K562 (cell line): Measurements from ENCODE around the gene ARID3A. TPM values are rescaled to one million over a fixed set of nuclear protein-coding genes. Genes with fewer than 3 reads are reported as not detected.

Source experiments
- CBX1 ChIP-seq: sonication (generic); IDR thresholded peaks from 2 replicates; pipeline ENCODE4 v1.6.1; 2016; ENCODE audit warnings: antibody characterized with exemption, low read depth, mild to moderate bottlenecking
- HCFC1 ChIP-seq: IDR thresholded peaks from 2 replicates; pipeline ENCODE4 v1.6.1; 2012; ENCODE audit warnings: low read depth, low read length, improper control_type of control experiment
- KLF1 ChIP-seq: fragments of 450-650 bp; IDR thresholded peaks from 2 replicates; pipeline ENCODE4 v1.6.1; 2016; ENCODE audit warnings: missing genetic modification characterization, missing compliant biosample characterization
- NONO ChIP-seq, 2 experiments: fragments of 200-400 bp in 1 of 2; fragments of 450-650 bp in 1 of 2; formaldehyde crosslinking in 1 of 2; IDR thresholded peaks; 2 replicates each; pipeline ENCODE4 v1.6.1; 2017; ENCODE audit warnings: low read depth in 2 of 2, mild to moderate bottlenecking in 2 of 2, moderate library complexity in 2 of 2, low read length in 1 of 2
- PML ChIP-seq: IDR thresholded peaks from 2 replicates; pipeline ENCODE4 v1.6.1; 2012; ENCODE audit warnings: low read length, inconsistent platforms
- SMAD2 ChIP-seq: fragments of 150-350 bp; IDR thresholded peaks from 2 replicates; pipeline ENCODE4 v1.6.1; 2014; ENCODE audit warnings: low read depth, mild to moderate bottlenecking, low read length
- TAF7 ChIP-seq: fragments of 450-650 bp; IDR thresholded peaks from 2 replicates; pipeline ENCODE4 v1.6.1; 2016; ENCODE audit warnings: missing genetic modification characterization, missing compliant biosample characterization
- U2AF2 ChIP-seq: fragments of 200-400 bp; formaldehyde crosslinking; optimal IDR thresholded peaks from 2 replicates; pipeline ENCODE3; 2017; ENCODE audit warnings: low read depth, mild to moderate bottlenecking, low read length
- ZNF140 ChIP-seq: fragments of 250-450 bp; sonication (Bioruptor Pico); IDR thresholded peaks from 2 replicates; pipeline ENCODE4 v1.8.0; 2021; ENCODE audit warnings: moderate library complexity, mild to moderate bottlenecking, inconsistent platforms
- ZNF23 ChIP-seq: fragments of 250-450 bp; sonication (Bioruptor Pico); IDR thresholded peaks from 2 replicates; pipeline ENCODE4 v1.4.0; 2020; ENCODE audit warnings: mild to moderate bottlenecking
- ZNF232 ChIP-seq: sonication (generic); formaldehyde crosslinking; IDR thresholded peaks from 2 replicates; pipeline ENCODE4 v1.8.0; 2022; ENCODE audit warnings: mild to moderate bottlenecking, missing genetic modification reagents
- ZNF274 ChIP-seq: IDR thresholded peaks from 2 replicates; pipeline ENCODE4 v1.6.1; 2011; ENCODE audit warnings: low read depth, mild to moderate bottlenecking, low read length, moderate library complexity, borderline replicate concordance
- ZNF644 ChIP-seq: fragments of 200-800 bp; sonication (Bioruptor generic); IDR thresholded peaks from 2 replicates; pipeline ENCODE4 v1.6.1; 2016; ENCODE audit warnings: low read depth, missing genetic modification characterization, missing compliant biosample characterization
- polyA plus RNA-seq, 8 experiments: library from polyadenylated mRNA; depleted of rRNA in 4 of 8; stranded (reverse) in 5 of 8; unstranded in 3 of 8; fragments of >200 nt; fragmentation: Nextera tagmentation in 2 of 8; fragmentation: Illumina TruSeq in 1 of 8; extraction: Ambion mirVana in 2 of 8; extraction: Trizol in 1 of 8; gene quantifications; 2 replicates each; pipeline versions ENCODE4 v1.2.1 to v1.2.3, GENCODE V29; 2011 to 2014; ENCODE audit warnings: inconsistent platforms in 1 of 8, missing spikeins in 1 of 8
- total RNA-seq, 7 experiments: library from RNA; depleted of rRNA in 6 of 7; stranded (reverse); fragments of >200 nt in 6 of 7; fragmentation: Illumina TruSeq in 2 of 7; extraction: Trizol in 2 of 7; gene quantifications; 2 replicates each; pipeline versions ENCODE4 v1.2.1 to v1.2.3, GENCODE V29; 2011 to 2021; ENCODE audit warnings: low replicate concordance in 1 of 7
- TF ChIP-seq, protein P1 (sequence below): fragments of 250-450 bp; sonication (Bioruptor Pico); IDR thresholded peaks from 2 replicates; pipeline ENCODE4 v1.5.0; 2022; ENCODE audit warnings: mild to moderate bottlenecking
- TF ChIP-seq, protein P2 (sequence below): sonication (generic); formaldehyde crosslinking; IDR thresholded peaks from 2 replicates; pipeline ENCODE4 v1.8.1; 2023; ENCODE audit warnings: mild to moderate bottlenecking, missing genetic modification reagents
- TF ChIP-seq, protein P3 (sequence below): sonication (generic); formaldehyde crosslinking; IDR thresholded peaks from 2 replicates; pipeline ENCODE4 v1.4.0; 2020; ENCODE audit warnings: mild to moderate bottlenecking, missing genetic modification reagents
- TF ChIP-seq, protein P4 (sequence below), 2 experiments: fragments of 450-650 bp in 1 of 2; sonication (generic) in 1 of 2; formaldehyde crosslinking in 1 of 2; IDR thresholded peaks in 1 of 2; conservative IDR thresholded peaks in 1 of 2; 2 replicates each; pipeline versions ENCODE4 v1.6.1 to v1.8.1; 2016 to 2023; ENCODE audit warnings: mild to moderate bottlenecking in 2 of 2, moderate library complexity in 2 of 2, inconsistent platforms in 1 of 2, missing genetic modification reagents in 1 of 2
- TF ChIP-seq, protein P5 (sequence below): fragments of 450-650 bp; formaldehyde crosslinking; IDR thresholded peaks from 2 replicates; pipeline ENCODE4 v1.4.0; 2022; ENCODE audit warnings: mild to moderate bottlenecking, moderate library complexity
- TF ChIP-seq, protein P6 (sequence below): sonication (generic); formaldehyde crosslinking; IDR thresholded peaks from 2 replicates; pipeline ENCODE4 v1.8.0; 2023; ENCODE audit warnings: mild to moderate bottlenecking, missing genetic modification reagents

ARID3A gene
- total and polyA plus RNA-seq, 9 of the 15 experiments (the other 6 are each of a cell fraction or from before 2014, with no cell fraction given), result 1.4 to 118 (median 31.2) TPM

DNA sequence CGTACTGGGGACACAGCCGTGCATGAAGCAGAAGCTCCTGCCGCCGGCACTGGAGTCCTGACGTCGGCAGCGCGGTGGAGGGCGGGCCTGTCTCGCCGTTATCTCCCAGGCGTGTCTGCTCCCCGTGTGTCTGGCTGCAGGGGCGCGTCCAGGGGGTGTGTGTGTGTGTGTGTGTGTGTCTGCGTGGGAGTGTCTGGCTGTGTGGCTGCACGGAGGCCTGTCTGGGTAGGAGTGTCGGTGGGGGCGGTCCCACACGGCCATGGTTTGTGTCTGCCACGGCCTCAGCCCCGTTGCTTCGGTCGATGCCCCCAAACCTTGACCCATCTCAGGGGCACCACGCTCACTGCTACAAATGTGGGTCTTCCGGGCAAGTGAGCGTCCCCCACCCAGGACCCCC lies 18.3 kb downstream of the ARID3A start (continued):
- TF ChIP-seq ZNF274 (0 out of 2 replicates have a peak, but pooled peaks have one; percentile 27), KLF1 (tag) (peak; percentile 96), U2AF2 (no peak), HCFC1 (peak; percentile 25; the same call in 1 of the 2 replicates), ZNF140 (CRISPR knock-in tag) (no peak), PML (peak; percentile 55; the same call in 1 of the 2 replicates), SMAD2 (peak; percentile 69; the same call in 1 of the 2 replicates), NONO (IDR thresholded peaks at IDR 0.05; ENCODE audit: low read depth in 2 of 2, low read length in 1 of 2) (peak in 1 of 2 experiments; percentile 83; a peak in 2 of 4 replicates), TAF7 (tag) (no peak), CBX1 (peak; percentile 55; the same call in 1 of the 2 replicates), ZNF23 (CRISPR knock-in tag) (no peak), ZNF232 (CRISPR knock-in tag) (no peak), ZNF644 (tag) (no peak)
- TF ChIP-seq, protein P1, sequence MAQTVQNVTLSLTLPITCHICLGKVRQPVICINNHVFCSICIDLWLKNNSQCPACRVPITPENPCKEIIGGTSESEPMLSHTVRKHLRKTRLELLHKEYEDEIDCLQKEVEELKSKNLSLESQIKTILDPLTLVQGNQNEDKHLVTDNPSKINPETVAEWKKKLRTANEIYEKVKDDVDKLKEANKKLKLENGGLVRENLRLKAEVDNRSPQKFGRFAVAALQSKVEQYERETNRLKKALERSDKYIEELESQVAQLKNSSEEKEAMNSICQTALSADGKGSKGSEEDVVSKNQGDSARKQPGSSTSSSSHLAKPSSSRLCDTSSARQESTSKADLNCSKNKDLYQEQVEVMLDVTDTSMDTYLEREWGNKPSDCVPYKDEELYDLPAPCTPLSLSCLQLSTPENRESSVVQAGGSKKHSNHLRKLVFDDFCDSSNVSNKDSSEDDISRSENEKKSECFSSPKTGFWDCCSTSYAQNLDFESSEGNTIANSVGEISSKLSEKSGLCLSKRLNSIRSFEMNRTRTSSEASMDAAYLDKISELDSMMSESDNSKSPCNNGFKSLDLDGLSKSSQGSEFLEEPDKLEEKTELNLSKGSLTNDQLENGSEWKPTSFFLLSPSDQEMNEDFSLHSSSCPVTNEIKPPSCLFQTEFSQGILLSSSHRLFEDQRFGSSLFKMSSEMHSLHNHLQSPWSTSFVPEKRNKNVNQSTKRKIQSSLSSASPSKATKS (CRISPR knock-in tag), result no peak
- TF ChIP-seq, protein P2, sequence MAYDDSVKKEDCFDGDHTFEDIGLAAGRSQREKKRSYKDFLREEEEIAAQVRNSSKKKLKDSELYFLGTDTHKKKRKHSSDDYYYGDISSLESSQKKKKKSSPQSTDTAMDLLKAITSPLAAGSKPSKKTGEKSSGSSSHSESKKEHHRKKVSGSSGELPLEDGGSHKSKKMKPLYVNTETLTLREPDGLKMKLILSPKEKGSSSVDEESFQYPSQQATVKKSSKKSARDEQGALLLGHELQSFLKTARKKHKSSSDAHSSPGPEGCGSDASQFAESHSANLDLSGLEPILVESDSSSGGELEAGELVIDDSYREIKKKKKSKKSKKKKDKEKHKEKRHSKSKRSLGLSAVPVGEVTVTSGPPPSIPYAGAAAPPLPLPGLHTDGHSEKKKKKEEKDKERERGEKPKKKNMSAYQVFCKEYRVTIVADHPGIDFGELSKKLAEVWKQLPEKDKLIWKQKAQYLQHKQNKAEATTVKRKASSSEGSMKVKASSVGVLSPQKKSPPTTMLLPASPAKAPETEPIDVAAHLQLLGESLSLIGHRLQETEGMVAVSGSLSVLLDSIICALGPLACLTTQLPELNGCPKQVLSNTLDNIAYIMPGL (CRISPR knock-in tag), result no peak
- TF ChIP-seq, protein P3, sequence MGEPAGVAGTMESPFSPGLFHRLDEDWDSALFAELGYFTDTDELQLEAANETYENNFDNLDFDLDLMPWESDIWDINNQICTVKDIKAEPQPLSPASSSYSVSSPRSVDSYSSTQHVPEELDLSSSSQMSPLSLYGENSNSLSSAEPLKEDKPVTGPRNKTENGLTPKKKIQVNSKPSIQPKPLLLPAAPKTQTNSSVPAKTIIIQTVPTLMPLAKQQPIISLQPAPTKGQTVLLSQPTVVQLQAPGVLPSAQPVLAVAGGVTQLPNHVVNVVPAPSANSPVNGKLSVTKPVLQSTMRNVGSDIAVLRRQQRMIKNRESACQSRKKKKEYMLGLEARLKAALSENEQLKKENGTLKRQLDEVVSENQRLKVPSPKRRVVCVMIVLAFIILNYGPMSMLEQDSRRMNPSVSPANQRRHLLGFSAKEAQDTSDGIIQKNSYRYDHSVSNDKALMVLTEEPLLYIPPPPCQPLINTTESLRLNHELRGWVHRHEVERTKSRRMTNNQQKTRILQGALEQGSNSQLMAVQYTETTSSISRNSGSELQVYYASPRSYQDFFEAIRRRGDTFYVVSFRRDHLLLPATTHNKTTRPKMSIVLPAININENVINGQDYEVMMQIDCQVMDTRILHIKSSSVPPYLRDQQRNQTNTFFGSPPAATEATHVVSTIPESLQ (CRISPR knock-in tag), result no peak
- TF ChIP-seq, protein P4, sequence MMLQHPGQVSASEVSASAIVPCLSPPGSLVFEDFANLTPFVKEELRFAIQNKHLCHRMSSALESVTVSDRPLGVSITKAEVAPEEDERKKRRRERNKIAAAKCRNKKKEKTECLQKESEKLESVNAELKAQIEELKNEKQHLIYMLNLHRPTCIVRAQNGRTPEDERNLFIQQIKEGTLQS (IDR thresholded peaks at IDR 0.05), result no peak
- TF ChIP-seq, protein P4 (CRISPR knock-in tag; conservative IDR thresholded peaks at IDR 0.05), result no peak
- TF ChIP-seq, protein P5, sequence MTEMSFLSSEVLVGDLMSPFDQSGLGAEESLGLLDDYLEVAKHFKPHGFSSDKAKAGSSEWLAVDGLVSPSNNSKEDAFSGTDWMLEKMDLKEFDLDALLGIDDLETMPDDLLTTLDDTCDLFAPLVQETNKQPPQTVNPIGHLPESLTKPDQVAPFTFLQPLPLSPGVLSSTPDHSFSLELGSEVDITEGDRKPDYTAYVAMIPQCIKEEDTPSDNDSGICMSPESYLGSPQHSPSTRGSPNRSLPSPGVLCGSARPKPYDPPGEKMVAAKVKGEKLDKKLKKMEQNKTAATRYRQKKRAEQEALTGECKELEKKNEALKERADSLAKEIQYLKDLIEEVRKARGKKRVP (CRISPR knock-in tag), result 0 out of 2 replicates have a peak, but pooled peaks have one; percentile 10
- TF ChIP-seq, protein P6, sequence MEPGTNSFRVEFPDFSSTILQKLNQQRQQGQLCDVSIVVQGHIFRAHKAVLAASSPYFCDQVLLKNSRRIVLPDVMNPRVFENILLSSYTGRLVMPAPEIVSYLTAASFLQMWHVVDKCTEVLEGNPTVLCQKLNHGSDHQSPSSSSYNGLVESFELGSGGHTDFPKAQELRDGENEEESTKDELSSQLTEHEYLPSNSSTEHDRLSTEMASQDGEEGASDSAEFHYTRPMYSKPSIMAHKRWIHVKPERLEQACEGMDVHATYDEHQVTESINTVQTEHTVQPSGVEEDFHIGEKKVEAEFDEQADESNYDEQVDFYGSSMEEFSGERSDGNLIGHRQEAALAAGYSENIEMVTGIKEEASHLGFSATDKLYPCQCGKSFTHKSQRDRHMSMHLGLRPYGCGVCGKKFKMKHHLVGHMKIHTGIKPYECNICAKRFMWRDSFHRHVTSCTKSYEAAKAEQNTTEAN (CRISPR knock-in tag), result peak; percentile 77; the same call in 1 of the 2 replicates
